ENCODE measurements around the gene ADAM19.
A peak's percentile ranks its signal among the peaks of the same experiment; 100 is the strongest.
"Not testable (repeated sequence)": the region's sequence is repeated elsewhere in the genome, so short reads cannot be mapped to it uniquely, and the experiment has no call there.

The ADAM19 gene

GRCh38 chr5:157485340-157485739 lies 90.2 kb downstream of the ADAM19 start:
- DNase-seq (ENCODE audit: low read depth): no peak

DNA sequence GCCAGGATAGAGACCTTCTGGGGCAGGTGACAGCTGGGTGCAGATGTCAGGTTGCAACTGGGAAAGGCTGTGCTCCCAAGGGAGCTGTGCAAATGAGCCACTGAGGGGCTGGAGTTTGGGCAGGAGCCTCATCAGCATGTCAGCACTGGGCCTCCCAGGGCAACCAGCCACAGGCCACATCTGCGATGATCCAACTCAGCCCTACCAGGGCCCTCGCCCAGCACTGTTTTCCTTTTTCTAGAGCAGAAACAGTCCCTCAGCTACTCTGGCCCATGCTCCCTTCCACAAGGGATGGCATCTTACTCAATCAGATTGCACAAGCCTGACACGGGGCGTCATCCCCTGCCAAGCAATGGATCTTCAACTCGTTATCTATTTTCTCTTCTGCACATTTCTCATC lies 90.8 kb downstream of the ADAM19 start:
- DNase-seq (ENCODE audit: low read depth): no peak

- not testable (repeated sequence) for DNase-seq (ENCODE audit: low read depth)
Observed at GRCh38 chr5:157482702-157483101, 92.9 kb downstream of the ADAM19 start.

DNA sequence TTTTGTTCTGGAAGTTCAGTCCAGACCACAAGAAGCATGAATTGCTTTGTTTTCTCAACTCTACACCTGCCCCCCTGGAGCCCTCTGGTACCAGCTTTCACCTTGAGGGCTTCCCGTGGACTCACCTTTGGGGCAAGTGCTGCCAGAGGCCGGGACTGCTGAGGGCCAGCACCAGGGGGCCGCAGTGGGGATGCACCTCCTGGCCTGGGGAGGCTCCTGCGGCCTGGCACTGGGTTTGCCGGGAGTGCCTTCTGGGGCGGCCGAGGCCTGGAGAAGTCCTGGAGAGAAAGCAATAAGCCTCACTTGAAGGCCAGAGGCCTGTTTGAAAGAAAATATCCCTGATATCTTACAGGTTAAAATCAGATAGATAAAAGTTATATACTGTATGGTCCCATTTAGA lies 93.9 kb downstream of the ADAM19 start:
- no peak for DNase-seq (ENCODE audit: low read depth)

- DNase-seq (ENCODE audit: low read depth): no peak
Observed at GRCh38 chr5:157481265-157481664, 94.3 kb downstream of the ADAM19 start.

GRCh38 chr5:157479612-157480510 lies 95.7 kb downstream of the ADAM19 start:
- DNase-seq (ENCODE audit: low read depth): no peak

DNA sequence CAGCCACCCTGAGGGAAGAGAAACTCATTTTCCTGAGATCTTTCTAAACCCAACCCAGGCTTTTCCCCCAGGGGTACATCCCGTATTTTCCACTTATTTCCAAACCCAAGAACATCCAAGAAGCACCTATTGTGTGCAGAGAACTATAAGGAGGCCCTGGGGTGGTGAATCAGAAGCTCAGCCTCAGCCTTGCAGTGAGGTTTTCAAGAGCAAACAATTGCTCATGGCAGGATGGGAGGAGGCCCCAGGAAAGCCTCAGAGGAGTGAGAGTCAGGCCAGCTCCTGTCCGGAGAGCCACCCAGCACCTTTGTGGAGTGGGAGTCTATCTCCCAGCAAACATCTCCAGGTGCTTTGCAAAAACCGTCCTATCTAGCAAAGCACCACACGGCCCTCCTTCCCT lies 96.4 kb downstream of the ADAM19 start:
- DNase-seq (ENCODE audit: low read depth): no peak

- DNase-seq (ENCODE audit: low read depth): no peak
Observed at GRCh38 chr5:157478726-157479125, 96.8 kb downstream of the ADAM19 start.

- no peak for DNase-seq (ENCODE audit: low read depth)
Observed at GRCh38 chr5:157477814-157478494, 97.6 kb downstream of the ADAM19 start.

DNA sequence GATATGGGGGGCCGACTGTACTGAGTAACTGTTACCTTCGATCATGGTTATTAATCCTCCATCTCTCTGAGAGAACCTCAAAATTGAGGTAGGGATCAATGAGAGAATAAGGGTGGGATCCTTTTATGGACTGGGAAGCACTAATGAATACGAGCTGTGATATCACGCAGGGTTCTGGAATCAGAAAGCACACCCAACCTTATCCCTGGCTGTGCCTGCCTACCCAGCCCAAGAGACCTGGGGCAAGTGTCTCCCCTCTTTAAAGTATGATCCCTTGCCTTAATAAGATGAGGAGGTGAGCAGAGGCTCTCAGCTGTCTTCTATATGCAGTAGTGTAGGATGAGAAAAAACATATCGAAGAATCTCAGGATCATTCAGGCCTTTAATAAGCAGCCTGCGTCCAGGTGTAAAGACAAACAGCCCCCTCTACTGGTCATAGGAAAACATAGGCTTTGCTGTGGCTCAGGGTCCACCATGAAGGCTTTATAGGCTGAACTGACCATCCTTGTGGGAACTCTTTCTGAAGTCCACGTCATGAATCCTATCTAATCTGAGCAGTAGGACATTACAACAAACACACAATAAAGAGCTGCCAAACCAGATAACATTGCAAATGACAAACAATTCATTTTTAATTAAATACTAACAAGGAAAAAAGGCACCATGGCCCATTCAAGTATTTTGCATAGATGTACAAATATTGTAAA lies 98.7 kb downstream of the ADAM19 start:
- DNase-seq (ENCODE audit: low read depth): no peak

- no peak for DNase-seq (ENCODE audit: low read depth)
Observed at GRCh38 chr5:157475432-157475831, 100.1 kb downstream of the ADAM19 start.

GRCh38 chr5:157473383-157474320 lies 101.9 kb downstream of the ADAM19 start:
- no peak for DNase-seq (ENCODE audit: low read depth)

GRCh38 chr5:157471709-157472108 lies 103.9 kb downstream of the ADAM19 start:
- no peak for DNase-seq (ENCODE audit: low read depth)

DNA sequence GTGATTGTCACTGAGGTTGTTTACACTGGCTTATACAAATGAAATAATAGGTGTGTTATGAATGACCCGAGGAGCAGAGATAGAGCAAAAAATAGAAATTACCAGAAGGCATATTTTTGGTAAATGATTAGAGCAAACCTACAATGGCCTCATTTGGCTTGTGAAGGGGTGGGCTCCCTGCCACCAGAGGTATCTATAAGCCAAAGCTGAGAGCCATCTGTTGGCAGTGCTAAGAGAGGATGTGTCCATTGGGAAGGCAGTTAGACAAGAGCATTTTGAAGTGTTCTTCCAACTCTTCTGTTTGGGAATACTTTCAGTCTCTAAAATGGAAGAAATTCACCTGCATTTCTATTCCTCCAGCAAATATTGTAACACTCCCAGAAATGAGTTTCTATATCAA lies 104.9 kb downstream of the ADAM19 start:
- DNase-seq (ENCODE audit: low read depth): no peak

- no peak for DNase-seq (ENCODE audit: low read depth)
Observed at GRCh38 chr5:157469687-157470086, 105.9 kb downstream of the ADAM19 start.

GRCh38 chr5:157469073-157469472 lies 106.5 kb downstream of the ADAM19 start:
- no peak for DNase-seq (ENCODE audit: low read depth)

GRCh38 chr5:157468293-157468965 lies 107.1 kb downstream of the ADAM19 start:
- no peak for DNase-seq (ENCODE audit: low read depth)

DNA sequence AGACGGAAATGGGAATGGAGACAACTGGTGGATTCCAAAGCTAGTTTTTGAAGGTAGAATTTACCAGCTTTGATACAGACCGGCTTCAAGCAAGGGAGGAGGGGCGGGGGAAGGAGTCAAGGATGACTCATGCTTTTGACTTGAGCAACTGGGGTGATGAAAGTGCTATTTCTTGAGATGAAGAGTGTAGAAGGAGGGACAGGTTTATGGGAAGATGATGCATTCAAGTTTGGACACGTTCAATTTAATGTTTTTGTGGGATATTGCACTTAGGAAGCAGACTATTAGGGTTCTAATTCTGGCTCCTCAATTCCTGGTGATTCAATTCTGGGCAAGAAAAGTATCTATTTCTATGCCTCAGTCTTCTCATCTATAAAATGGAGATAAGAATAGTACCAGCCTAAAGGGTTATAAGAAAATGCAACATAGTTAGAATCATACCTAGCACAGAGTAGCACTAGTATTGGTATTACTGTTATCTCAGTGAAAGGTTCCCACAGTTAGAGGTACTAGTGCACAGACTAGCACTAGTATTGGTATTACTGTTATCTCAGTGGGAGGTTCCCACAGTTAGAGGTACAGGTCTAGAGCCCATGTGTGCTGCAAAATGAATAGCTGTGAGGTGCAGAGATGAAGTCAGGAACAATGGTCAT lies 110.9 kb downstream of the ADAM19 start:
- DNase-seq (ENCODE audit: low read depth): peak; percentile 49

- no peak for DNase-seq (ENCODE audit: low read depth)
Observed at GRCh38 chr5:157463621-157464518, 111.7 kb downstream of the ADAM19 start.
